CD14-positive monocyte (primary cell): ENCODE results near the gene PVALEF. TPM values are rescaled to one million over a fixed set of nuclear protein-coding genes. Genes with fewer than 3 reads are reported as not detected.
A peak's percentile ranks its signal among the peaks of the same experiment; 100 is the strongest.

Experiments used
- DNase-seq, 3 donors: peaks; one replicate each; pipeline ENCODE4 v3.0.0-alpha.2; 2011 to 2022
- H2AFZ ChIP-seq: 2 replicates; pipeline ENCODE4 v1.6.0; 2012; ENCODE audit warnings: mild to moderate bottlenecking, low read depth, low read length, inconsistent platforms; ENCODE audit not compliant: insufficient read depth, poor library complexity, severe bottlenecking
- H3K27ac ChIP-seq, 2 donors: 1 replicate in 1 of 2; 2 replicates in 1 of 2; pipeline ENCODE4 v1.5.1; 2012 to 2013; ENCODE audit warnings: low read length in 2 of 2, control low read depth in 1 of 2, inconsistent platforms in 1 of 2, low read depth in 1 of 2, mild to moderate bottlenecking in 1 of 2
- H3K27me3 ChIP-seq, 2 donors: one replicate each; pipeline versions ENCODE4 v1.6.0 to v1.6.1; 2011 to 2013; ENCODE audit warnings: low read length in 2 of 2; ENCODE audit not compliant: control insufficient read depth in 2 of 2, insufficient read depth in 2 of 2
- H3K36me3 ChIP-seq, 2 donors: replicated peaks in 1 of 2; 1 replicate in 1 of 2; 2 replicates in 1 of 2; pipeline versions ENCODE4 v1.5.1 to v1.6.1; 2012 to 2013; ENCODE audit warnings: low read length in 2 of 2, control low read depth in 1 of 2, inconsistent platforms in 1 of 2, mild to moderate bottlenecking in 1 of 2; ENCODE audit not compliant: insufficient read depth in 2 of 2, control insufficient read depth in 1 of 2
- H3K4me1 ChIP-seq, 2 donors: 1 replicate in 1 of 2; 2 replicates in 1 of 2; pipeline versions ENCODE4 v1.5.1 to v1.6.1; 2012 to 2013; ENCODE audit warnings: low read length in 2 of 2, control low read depth in 1 of 2, inconsistent platforms in 1 of 2, mild to moderate bottlenecking in 1 of 2, moderate library complexity in 1 of 2; ENCODE audit not compliant: insufficient read depth in 2 of 2, control insufficient read depth in 1 of 2
- H3K4me2 ChIP-seq: replicated peaks from 2 replicates; pipeline ENCODE3; 2012; ENCODE audit warnings: low read length, moderate library complexity, mild to moderate bottlenecking; ENCODE audit not compliant: poor library complexity, severe bottlenecking; ENCODE audit errors: extremely low read depth
- H3K4me3 ChIP-seq, 3 experiments: fragments of 200-600 bp in 1 of 3; sonication (generic) in 1 of 3; replicated peaks in 1 of 3; 1 replicate in 2 of 3; 2 replicates in 1 of 3; pipeline ENCODE4 v1.5.1; 2011 to 2013; ENCODE audit warnings: low read length in 3 of 3, mild to moderate bottlenecking in 3 of 3, control low read depth in 2 of 3, low read depth in 2 of 3, inconsistent platforms in 1 of 3, moderate library complexity in 1 of 3
- H3K79me2 ChIP-seq: 2 replicates; pipeline ENCODE4 v1.6.0; 2012; ENCODE audit warnings: mild to moderate bottlenecking, control low read depth, inconsistent platforms, low read length, moderate library complexity; ENCODE audit not compliant: insufficient read depth
- H3K9ac ChIP-seq: 2 replicates; pipeline ENCODE4 v1.6.0; 2017; ENCODE audit warnings: low read length, mild to moderate bottlenecking; ENCODE audit not compliant: insufficient read depth, poor library complexity, severe bottlenecking
- H3K9me3 ChIP-seq, 2 donors: replicated peaks in 1 of 2; 1 replicate in 1 of 2; 2 replicates in 1 of 2; pipeline versions ENCODE4 v1.5.1 to v1.6.1; 2012 to 2013; ENCODE audit warnings: low read length in 2 of 2, control low read depth in 1 of 2; ENCODE audit not compliant: control insufficient read depth in 1 of 2, insufficient read depth in 1 of 2
- H4K20me1 ChIP-seq: 2 replicates; pipeline ENCODE4 v1.6.0; 2012; ENCODE audit warnings: mild to moderate bottlenecking, low read length, control low read depth, moderate library complexity; ENCODE audit not compliant: insufficient read depth
- H3K27ac Mint-ChIP-seq, 7 donors: one replicate each; pipeline ENCODE4 v1.8.0; 2020; ENCODE audit warnings: mild to moderate bottlenecking in 7 of 7, mixed read lengths in 7 of 7, moderate library complexity in 6 of 7, inconsistent platforms in 2 of 7
- H3K27me3 Mint-ChIP-seq, 3 donors: one replicate each; pipeline ENCODE4 v1.8.0; 2021 to 2022; ENCODE audit warnings: low read depth in 3 of 3, mild to moderate bottlenecking in 3 of 3, mixed read lengths in 3 of 3, moderate library complexity in 3 of 3, inconsistent platforms in 1 of 3
- H3K36me3 Mint-ChIP-seq, 2 donors: one replicate each; pipeline ENCODE4 v1.8.0; 2020; ENCODE audit warnings: mixed read lengths in 2 of 2, inconsistent platforms in 1 of 2, mild to moderate bottlenecking in 1 of 2
- H3K4me1 Mint-ChIP-seq: one replicate; pipeline ENCODE4 v1.8.0; 2020; ENCODE audit warnings: mild to moderate bottlenecking, mixed read lengths
- H3K4me3 Mint-ChIP-seq, 2 donors: one replicate each; pipeline ENCODE4 v1.8.0; 2020; ENCODE audit warnings: mild to moderate bottlenecking in 2 of 2, mixed read lengths in 2 of 2, moderate library complexity in 1 of 2
- H3K9me3 Mint-ChIP-seq, 7 donors: one replicate each; pipeline ENCODE4 v1.8.0; 2020 to 2022; ENCODE audit warnings: mixed read lengths in 7 of 7, mild to moderate bottlenecking in 6 of 7, moderate library complexity in 6 of 7, inconsistent platforms in 2 of 7
- WGBS: methylation state at CpG from one replicate; pipeline ENCODE4 v1.1.5; 2013; ENCODE audit warnings: missing lambda C conversion rate; ENCODE audit not compliant: insufficient coverage; 5-methylcytosine and 5-hydroxymethylcytosine counted together
- intact Hi-C, 2 donors: fragments of 100-400 bp; cut with micrococcal nuclease; formaldehyde crosslinking; loops; one replicate each; pipeline versions ENCODE4 v1.15.0 to v1.15.1; 2023
- polyA plus RNA-seq, 3 donors: library from polyadenylated mRNA; depleted of rRNA in 1 of 3; unstranded in 2 of 3; stranded (reverse) in 1 of 3; fragments of 300-500 nt in 2 of 3; fragments of >200 nt in 1 of 3; fragmentation: Illumina TruSeq in 2 of 3; gene quantifications; 1 replicate in 2 of 3; 2 replicates in 1 of 3; pipeline ENCODE4 v1.2.3, GENCODE V29; 2012 to 2021
- TF ChIP-seq, protein P1 (sequence below): fragments of 200-600 bp; IDR thresholded peaks from one replicate; pipeline ENCODE4 v1.8.0; 2022; ENCODE audit warnings: antibody characterized with exemption, mild to moderate bottlenecking

The PVALEF gene
- polyA plus RNA-seq, 3 donors = not detected

GRCh38 chr17:81158688-81159590 is 6.4 kb upstream of the PVALEF start:
- WGBS = 93% methylated on average over 41 of the region's 43 CpGs
- no peaks in the 10 kb centered on the region for H3K27me3 ChIP-seq
- Mint-ChIP-seq H3K36me3 (peaks cover 4 to 15% of the 10 kb centered on the region in 2 donors), H3K9me3 (peaks cover 3 to 12% (median 9%) of the 10 kb centered on the region in 7 donors), H3K4me1 (peaks cover 24% of the 10 kb centered on the region), H3K27ac (peak overlapping the region in 3 of 7 donors; percentile 37 to 64 (median 50)), H3K4me3 (peak overlapping the region; percentile 35 to 66), H3K27me3 (peaks cover 0 to 11% (median 0%) of the 10 kb centered on the region in 3 donors)
- peaks cover 0 to 8% of the 10 kb centered on the region in 2 donors for H3K9me3 ChIP-seq
- H3K36me3 ChIP-seq = no peaks in the 10 kb centered on the region
- intact Hi-C loops = no loop called here
- no peaks in the 10 kb centered on the region for H4K20me1 ChIP-seq
- peak overlapping the region; percentile 53 to 82 (median 64) for H3K4me3 ChIP-seq
- peak overlapping the region in 1 of 2 donors; percentile 97 for H3K27ac ChIP-seq
- no peak overlapping the region for H2AFZ ChIP-seq
- H3K9ac ChIP-seq = peak overlapping the region; percentile 95
- peaks cover 28 to 36% of the 10 kb centered on the region in 2 donors for H3K4me1 ChIP-seq
- H3K4me2 ChIP-seq = peak overlapping the region; percentile 80
- peaks cover 36% of the 10 kb centered on the region for H3K79me2 ChIP-seq
- DNase-seq = no peak
- TF ChIP-seq, protein P1, sequence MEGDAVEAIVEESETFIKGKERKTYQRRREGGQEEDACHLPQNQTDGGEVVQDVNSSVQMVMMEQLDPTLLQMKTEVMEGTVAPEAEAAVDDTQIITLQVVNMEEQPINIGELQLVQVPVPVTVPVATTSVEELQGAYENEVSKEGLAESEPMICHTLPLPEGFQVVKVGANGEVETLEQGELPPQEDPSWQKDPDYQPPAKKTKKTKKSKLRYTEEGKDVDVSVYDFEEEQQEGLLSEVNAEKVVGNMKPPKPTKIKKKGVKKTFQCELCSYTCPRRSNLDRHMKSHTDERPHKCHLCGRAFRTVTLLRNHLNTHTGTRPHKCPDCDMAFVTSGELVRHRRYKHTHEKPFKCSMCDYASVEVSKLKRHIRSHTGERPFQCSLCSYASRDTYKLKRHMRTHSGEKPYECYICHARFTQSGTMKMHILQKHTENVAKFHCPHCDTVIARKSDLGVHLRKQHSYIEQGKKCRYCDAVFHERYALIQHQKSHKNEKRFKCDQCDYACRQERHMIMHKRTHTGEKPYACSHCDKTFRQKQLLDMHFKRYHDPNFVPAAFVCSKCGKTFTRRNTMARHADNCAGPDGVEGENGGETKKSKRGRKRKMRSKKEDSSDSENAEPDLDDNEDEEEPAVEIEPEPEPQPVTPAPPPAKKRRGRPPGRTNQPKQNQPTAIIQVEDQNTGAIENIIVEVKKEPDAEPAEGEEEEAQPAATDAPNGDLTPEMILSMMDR = no peak

DNA sequence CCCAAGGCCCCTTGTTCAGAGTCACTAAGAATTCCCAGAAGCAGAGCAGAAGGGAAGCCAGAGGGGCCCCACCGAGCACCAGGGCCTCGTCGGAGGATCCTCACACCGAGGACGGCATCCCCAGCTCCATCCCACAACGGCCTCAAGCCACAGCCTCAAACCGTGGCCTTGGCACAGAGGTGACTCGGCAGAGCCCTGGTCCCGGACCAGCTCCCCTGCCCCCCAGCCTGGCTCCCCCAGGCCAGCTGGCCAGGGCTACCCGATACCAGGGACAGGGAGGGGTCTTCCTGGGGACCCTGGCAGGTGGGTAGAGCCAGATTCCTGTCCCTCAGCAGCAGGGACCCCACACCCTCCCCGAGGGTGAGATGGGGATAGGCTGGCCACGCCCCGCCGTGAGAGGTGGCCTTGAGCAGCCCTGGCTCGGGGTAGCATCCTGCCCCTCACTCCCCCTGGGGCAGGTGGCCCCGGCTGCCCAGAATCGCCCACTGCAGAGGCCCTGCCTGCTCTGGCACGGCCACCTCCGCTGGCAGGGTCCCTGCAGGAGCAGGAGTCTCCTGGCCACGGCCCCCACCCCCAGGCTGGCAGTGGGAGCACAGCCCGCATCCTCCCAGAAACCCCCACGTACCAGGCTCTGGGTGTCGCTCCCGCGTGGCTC is 5.6 kb upstream of the PVALEF start:
- Mint-ChIP-seq H3K9me3 (peaks cover 3 to 11% (median 7%) of the 10 kb centered on the region in 7 donors), H3K27ac (peak overlapping the region in 5 of 7 donors; percentile 14 to 58 (median 43)), H3K36me3 (peaks cover 3 to 13% of the 10 kb centered on the region in 2 donors), H3K4me1 (peaks cover 23% of the 10 kb centered on the region), H3K27me3 (peaks cover 5 to 17% (median 6%) of the 10 kb centered on the region in 3 donors), H3K4me3 (peak overlapping the region; percentile 35 to 66)
- DNase-seq = no peak
- Histone ChIP-seq H3K9me3 (peaks cover 0 to 6% of the 10 kb centered on the region in 2 donors), H3K27ac (peak overlapping the region; percentile 58 to 97), H3K4me1 (peaks cover 28 to 35% of the 10 kb centered on the region in 2 donors), H3K4me2 (peak overlapping the region; percentile 80), H3K79me2 (peaks cover 36% of the 10 kb centered on the region), H3K4me3 (peak overlapping the region; percentile 53 to 82 (median 64)), H3K9ac (peak overlapping the region; percentile 95), H2AFZ (no peak overlapping the region), H4K20me1 (no peaks in the 10 kb centered on the region), H3K36me3 (no peaks in the 10 kb centered on the region), H3K27me3 (peaks cover 0 to 5% of the 10 kb centered on the region in 2 donors)
- TF ChIP-seq, protein P1 = no peak
- intact Hi-C loops = no loop called here
- 26% methylated on average over 21 of the region's 25 CpGs for WGBS
